Activated T-cell treated with anti-CD3 and anti-CD28 coated beads for 24 hours (primary cell): ENCODE measurements around the gene ARHGEF9.

Experiments used
- DNase-seq: peaks from one replicate; pipeline ENCODE4 v3.0.0-alpha.2; 2020; ENCODE audit warnings: low read depth

Gene ARHGEF9

DNA sequence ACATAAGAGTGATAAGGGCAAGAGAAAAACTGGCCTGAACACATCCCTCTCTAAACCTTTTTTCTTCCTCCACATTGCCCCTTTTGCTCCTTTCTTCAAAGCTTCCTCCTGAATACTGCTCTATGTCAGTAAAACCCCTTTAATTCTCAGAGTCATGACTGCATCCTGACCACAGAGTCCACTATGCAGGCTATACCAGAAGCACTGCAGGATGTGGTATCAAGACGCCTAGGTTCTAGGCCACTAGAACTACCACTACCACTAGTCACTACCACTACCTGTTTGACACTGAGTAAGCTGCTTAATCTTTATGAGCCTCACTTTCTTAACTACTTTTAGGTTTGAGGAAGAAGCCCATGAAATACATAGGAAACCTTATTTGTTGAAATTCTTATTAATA lies 38.7 kb downstream of the ARHGEF9 start:
- DNase-seq: no peak

DNA sequence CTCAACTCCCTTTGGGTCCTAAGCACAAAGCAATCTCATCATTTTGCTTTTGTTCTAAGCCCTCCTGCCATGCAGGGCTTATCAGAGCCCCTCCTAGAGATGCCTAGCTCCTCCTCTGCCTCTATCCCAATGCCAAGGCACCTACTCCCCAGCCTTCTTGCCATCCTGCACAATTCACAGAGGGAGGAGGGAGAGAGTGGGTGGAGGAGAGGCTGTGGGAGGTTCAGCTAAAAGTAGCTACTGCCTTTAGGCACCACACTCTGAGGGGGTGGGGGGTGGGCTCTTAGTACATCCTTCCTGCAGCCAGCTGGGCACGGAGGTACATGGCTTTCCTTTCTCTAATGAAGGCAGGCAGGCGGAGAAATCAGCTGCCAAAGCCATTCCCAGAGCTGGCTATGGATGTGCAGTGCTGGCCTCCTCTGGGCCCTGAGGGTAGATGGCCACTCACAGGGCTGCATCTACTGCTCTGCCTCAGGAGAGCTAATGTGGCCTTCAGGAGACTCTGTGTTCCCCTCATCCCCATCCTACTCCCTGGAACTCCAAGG lies 40.1 kb downstream of the ARHGEF9 start:
- no peak for DNase-seq

DNA sequence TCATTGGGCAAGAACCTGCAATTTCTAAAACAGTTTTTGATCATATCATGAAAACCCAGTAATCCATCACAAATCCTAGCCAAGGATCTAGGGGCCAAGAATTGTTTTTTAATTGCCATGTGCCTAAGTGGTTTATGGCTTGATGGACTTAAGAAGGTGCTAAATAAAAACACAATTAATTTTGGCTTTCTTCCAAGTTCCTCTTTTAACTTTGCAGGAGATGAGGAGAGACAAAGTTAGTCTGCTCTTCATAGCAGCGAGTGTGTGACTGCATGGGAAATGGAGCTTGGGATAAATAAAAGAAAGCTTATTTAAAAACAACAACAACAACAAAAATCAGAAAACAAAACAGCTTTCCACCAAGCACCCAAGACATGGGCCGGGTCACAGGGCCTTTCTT lies 41.4 kb downstream of the ARHGEF9 start:
- DNase-seq: no peak

DNA sequence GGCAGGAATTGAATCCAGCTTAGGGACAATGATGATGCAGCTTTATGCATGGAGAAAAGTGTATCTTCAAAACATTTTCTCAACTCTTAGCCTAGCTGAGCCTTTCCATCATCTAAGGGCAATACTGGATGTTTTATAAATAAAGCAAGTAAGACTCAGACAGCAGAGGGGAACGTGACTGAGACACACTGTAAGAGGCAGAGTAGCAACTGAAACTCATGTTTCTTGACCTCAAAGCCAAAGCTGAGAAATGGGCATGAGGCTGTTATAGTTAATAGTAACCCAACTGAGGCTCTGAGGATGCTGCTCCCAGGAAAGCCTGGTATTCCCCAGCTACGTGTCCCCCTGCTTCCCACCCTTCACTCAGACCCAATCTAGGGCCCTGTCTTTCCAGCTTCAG lies 44.6 kb downstream of the ARHGEF9 start:
- DNase-seq: no peak

DNA sequence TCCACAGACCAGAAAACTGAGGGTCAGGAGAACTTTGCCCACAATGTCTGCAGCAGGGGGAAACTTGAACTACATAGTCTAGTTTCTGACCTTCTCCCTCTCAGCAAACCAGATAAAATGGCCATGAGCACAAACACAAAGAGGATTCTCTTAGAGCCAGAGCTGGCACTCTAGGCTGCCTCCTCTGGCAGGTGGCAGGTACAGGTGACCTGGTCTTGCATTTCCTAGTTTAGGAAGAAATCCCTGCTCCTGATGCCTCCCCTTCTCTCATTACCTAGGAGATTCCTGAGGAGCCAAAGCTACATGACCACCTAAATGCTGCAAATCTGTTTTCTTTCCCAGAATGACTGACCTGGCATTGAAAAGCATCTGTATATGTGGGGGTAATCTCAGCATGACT lies 45.1 kb downstream of the ARHGEF9 start:
- no peak for DNase-seq

DNA sequence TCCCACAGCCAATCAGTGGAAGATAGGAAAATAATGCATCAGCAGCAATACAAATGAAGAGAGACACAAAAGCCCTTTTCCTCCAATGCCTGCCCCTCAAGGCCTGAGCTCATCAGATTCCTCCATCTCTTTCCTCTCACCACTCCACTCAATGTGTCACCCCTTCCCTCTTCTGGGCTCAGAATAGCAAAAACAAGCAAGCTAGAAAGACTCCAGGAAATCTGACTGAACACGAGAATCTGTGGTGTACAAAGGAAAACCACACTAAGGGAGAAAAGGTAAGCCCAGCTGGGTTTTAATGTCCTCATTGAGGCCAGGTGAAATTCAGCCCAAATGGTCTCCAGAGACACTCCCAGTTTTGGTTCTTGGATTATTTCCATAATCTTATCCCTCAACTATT lies 46.3 kb downstream of the ARHGEF9 start:
- DNase-seq: no peak

DNA sequence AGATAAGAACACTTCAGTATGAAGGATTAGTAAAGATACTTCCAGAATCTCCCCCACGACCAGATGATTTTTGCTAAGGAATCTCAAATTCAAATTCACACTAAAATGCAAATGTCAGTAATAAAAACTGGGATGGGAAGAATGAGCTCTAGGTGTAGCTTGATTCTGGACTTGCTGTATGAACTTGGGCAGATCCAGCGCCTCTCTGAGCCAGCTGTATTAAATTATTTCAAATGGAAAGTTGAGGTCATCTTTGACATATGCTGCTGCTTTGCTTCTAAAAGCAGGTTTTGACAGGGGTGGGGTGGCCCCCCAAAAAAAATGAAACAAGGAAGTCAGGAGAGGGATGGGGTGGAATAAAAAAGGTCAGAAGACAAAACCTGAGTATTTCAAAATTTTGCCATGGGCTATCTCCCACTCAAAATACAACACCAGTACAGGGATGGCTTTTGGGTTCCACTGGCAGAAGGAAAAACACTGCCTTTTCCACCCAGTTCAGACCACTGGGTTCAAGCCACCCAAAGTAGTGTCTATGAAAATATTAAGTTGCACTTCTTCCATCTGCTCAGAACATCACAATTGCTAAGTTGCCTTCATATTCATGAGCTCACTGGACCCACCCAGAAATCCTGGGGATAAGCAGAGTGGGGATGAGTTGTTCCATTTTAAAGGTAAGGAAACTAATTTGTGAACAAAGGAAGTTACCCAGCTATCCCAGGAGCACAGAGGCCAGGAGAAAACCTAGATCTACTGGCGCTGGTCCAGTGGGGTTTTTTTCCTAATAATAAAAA lies 47.7 kb downstream of the ARHGEF9 start:
- DNase-seq: no peak

DNA sequence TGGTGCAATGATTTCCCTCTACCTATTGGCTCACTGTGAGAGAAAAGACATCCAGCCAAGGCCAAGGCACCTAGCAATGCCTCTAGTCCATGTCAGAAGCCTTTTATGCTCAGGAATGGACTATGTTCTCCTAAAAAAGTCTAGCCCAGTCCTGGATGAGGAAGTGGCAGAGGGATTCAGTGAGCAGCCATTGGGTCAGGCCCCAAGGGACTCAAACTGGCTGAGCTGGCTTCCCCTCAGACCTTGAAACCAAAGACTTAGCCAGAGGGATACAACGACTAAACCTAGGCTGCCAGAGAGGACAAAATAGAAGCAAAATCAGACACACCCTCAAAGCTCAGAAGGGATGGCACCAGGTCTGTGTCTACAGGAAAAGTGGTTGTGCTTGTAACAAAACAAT lies 49.1 kb downstream of the ARHGEF9 start:
- no peak for DNase-seq

DNA sequence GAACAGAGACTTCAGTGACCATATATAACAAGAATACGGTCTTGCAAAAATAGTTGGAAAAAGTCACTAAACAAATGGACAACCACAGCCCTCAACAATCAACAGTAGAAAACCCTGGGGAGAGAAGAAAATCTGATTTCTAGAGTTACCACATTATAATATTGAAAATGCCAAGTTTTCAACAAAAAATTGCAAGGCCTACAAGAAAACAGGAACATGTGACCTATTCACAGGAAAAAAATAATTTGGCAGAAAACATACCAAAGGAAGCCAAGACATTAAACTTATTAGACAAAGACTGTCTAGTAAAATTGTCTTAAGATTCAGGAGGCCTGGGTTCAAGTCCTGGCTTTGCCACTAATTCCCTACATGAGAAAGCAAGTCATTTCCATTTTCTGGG lies 64.7 kb downstream of the ARHGEF9 start:
- no peak for DNase-seq

DNA sequence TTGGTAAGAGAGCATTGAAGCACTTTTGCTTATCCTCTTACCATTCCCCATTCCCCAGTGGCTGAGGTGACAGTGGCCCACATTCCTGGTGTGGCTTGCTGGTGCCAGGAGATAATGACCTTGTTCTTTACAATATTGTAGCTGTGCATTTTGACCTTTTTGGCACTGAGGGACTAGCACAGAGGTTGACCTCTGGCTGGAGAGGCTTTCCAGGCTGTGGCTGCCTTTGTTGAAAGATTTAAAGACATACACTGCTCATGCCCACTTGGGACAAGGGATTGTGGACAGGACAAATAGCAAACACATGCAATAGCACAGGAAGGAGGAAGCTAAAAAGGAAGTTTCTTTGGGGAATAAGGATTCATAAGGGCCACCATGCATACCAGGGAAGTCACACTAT lies 65.4 kb downstream of the ARHGEF9 start:
- DNase-seq: no peak

DNA sequence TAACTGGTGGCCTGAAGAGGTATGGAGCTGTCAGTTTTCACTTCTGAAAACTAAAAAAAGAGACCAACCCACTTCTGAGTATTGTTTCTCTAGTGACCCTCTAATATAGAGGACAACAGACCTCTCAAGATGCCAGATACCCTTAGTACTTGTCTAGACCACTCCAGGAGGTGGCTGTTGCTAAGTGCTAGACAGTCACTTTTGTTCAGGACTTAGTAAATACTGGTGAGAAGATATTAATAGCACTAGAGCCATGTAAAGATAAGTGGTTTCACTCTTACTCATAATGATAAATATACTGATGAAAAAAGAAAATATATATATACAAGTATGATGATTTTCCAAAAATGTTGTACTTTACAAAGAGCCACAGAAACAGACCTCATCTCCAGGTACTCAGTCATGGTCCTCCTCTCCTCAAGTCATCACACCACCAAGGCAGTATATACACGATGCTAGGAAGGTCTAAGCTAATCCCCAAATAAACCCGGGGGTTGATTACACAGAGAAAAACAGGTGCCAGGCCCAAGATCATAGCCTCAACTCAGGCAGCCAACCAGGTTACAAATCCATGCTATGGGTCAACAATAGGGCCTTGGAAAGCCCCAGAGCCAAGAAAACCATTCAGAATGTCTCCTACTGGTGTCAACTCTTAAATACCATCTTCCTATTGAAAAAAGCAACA lies 66.9 kb downstream of the ARHGEF9 start:
- DNase-seq: no peak

DNA sequence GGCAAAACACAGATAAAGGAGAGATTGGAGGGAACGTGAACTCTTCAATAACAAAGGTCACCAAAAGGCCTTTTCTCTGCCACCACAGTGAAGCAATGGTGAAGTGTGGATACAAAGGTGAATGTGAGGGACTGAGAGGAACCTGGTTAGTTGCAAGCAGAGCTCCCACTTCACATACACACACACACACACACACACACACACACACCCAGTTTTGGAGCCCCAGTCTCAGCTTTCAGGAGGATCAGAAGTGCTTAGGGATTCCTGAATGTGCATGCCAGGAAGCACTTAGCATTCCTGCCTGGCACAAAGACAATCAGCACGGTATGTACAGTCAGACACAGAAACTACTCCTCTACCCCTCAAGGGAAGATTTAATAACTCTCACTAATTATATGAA lies 71.5 kb downstream of the ARHGEF9 start:
- no peak for DNase-seq

DNA sequence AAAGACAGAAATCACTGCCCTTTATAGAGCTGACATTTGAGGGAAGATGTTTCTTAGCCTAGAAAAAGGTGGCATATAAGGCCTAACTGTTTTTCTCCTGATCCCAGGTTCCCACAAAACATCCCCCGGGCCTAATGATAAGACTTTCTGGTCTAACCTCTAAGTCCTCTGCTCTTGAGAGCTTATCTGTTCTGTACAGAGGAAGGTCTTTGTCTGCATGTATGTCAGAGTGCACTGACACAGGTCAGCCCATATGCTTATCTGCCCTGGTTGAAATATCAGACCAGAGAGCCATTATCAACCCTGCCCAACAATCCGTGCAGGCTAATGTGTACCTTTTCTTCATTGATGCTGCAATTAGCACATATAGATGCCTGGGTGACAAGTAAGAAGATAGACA lies 76.2 kb downstream of the ARHGEF9 start:
- DNase-seq: no peak

DNA sequence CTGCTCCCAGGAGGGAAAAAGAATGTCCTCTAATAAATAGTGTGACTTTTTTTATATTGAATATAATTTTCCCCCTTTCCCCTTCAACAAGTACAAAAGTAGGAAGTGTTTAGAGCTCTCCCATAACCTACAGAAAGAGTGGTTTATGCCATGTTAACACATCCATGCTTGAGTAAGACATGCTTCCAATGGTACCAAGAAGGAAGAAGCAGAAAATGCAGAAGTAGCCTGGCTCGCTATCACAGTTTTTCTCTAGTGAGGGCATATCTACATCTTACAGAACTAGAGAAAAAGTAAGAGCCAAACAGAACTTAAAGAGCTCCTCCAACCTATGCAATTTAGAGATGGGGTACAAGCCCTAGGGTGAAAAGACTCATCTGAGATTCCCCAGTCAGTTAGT lies 82.5 kb downstream of the ARHGEF9 start:
- no peak for DNase-seq

DNA sequence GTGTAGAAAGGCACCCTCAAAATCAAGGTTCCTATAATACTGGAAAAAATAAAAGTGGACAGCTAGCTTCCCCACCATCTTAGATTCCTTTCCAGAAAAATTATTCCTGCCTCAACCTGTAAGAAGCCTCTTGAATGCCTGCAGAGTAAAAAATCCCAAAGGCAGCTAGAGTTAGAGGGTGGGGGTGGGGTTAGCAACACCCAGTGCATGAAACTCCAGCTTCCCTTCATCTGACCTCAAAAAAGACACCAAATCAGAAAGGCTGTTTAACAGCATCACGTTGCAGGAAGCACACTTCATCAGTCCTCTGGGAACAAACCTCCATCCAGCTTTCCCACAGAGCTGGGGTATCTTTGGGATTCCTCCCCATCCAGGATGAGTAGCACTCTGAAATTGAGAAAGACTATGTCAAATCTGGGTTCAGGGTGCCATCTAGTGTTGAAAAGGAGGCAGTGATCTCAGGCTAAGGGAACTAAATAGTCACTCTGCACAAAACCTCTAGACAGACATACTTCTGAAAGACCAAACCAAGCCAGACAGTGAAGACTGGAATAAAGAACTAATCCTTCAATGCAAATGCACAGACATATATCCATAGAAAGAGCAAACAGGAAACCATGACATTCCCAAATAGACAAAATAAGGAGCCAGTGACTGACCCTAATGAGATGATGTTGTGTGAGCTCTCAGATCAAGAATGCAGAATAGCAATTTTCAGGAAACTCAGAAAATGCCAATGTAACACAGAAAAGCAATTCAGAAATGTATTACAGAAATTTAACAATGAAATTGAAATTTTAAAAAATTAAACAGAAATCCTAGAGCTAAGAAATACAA lies 97.9 kb downstream of the ARHGEF9 start:
- DNase-seq: no peak

DNA sequence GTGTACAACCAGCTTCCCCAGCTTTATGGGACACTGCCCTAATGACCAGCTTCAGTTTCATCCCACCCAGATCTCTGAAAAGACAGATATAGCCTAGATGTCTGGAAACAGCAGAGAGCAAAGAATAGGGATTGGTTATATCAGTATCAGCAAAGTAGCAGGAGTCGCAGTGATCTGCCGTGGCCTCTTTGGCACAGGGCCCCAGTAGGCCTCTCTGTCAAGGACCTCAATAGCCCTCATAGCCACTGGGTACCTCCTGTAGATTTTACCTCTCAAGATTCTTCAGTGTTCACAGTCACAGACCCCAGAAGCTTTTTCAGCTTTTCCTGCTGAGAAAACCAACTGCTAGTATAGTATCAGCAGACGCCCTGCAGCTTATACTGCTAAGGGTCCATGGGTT lies 104.6 kb downstream of the ARHGEF9 start:
- DNase-seq: no peak

DNA sequence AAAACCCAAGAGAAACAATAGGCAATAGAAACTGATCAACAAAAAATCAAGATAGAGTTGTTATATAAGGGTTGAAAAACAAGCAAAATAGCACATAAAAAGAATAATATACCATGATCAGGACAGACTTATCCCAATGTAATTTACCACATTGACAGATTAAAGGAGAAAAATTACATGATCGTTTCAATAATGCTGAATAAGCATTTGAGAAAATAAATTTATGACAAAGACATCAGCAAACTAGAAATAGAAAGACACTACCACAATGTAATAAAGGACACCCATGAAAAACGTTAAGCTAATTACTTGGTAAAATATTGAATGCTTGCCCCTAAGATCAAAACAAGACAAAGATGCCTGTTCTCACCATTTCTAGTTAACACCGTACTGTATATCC lies 105.6 kb downstream of the ARHGEF9 start:
- DNase-seq: no peak

DNA sequence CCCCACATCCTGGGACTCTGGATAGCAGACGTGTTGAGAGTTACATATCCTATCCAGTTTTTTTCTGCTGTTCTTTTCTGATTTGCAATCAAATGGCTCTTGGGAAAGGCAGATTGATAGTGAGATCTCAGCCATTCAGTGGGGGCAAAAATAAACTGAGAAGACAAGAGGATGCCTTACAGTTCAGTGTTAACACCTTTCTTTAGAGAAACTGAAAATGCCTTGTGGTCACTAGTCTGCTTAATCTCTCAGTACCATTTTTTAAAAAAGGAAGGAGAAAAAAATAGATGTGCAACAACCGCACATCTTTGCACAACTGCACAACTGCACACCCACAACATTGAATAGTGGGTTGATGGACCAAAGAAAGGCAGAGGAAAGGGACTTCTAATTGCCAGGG lies 109.3 kb downstream of the ARHGEF9 start:
- no peak for DNase-seq

DNA sequence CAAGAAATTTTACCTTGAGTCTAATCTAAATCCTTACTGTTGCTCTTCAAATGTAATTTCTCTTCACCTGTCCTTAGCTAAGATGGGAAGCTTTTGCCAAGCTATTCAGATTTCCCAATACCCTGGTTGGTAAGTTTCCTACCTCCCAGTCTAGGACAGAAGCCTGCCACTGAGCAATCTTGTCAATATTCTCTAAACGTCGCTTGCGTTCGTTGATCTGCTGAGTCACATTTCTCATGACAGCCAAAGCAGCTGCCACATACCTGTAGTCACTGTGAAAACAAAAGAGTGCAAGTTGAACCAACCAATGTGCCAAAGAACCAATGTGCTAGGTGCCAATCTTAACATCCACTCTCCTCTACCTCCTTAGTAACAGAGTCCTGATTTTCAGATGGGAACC lies 111.1 kb downstream of the ARHGEF9 start:
- no peak for DNase-seq

DNA sequence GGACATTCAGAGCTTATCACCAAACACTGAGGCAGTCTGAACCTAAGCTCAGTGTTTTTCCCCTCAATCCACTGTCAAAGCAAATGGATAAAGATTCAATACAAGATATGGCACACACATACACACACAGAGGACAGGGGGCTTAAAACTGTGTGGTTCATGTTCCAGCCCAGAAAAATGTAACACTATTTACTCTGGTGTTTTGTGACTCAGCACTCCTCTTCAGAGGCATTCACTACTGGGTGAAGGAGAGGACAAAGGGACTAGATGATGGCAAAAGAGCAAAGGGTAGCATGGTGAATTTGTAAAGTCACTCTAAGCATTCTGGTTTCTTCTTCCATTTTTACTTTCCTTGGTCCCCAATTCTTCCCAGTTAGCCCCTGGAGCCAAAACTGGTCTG lies 120.3 kb downstream of the ARHGEF9 start:
- DNase-seq: no peak

DNA sequence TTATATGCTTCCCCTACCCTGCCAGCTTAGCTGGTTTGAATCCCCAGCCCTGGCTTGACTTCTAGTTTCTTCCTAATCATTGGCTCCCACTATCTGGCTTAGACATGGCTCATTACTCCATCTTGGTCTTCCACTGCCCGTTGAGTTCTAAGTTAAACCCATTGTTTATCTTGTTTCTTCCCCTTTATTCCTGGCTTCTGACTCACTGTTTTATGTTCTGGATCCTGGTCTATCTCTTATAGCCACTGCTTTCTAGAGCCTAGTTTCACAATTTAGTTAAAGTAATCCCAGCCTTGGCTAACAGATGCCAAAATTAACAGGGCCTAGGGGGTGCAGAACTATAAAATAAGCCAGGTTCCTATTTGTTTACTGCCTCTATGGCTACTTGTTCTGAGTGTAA lies 120.9 kb downstream of the ARHGEF9 start:
- no peak for DNase-seq

DNA sequence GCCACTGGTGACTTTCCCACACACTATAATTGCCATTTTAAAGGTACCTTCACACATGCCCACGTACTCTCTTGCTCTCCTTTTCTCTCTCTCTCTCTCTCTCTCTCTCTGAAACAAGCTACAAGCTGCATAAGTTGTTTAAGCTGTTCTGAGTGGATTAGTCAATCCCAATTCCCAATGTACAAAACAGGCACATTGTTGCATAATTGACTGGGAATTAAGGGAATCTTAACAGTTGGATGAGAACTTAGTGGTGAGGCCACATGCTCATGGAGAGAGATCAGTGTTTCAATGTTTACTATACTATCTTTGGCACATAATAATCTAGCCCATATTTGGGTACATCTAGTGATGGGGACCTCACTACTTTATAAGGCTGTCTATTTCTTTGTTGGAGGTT lies 123.3 kb downstream of the ARHGEF9 start:
- DNase-seq: no peak

DNA sequence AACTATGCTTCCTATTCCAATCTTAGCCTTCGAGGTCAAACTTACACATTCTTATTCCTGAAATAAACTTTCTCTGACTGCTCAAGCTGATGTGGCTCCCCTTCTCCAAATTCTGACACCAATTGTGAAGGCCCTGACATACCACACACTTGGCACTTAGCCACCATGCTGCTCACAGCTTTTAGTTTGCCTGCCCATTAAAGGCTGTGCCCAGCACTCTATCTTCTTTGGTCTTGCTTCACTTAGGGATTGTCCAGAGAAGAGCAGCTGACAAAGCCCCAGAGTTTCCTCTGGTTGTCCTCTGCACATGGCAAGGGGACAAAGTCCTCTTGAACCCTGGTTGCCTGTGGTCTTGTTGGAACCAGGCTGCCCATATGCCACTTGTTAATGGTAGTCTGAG lies 126.1 kb downstream of the ARHGEF9 start:
- no peak for DNase-seq
